Measurements from ENCODE around the gene SORBS2.

The SORBS2 gene

GRCh38 chr4:185625503-185625902, 186.5 kb downstream of the SORBS2 start:
- DNase-seq = no peak

- no peak for DNase-seq
Measured at GRCh38 chr4:185624259-185624589, 187.8 kb downstream of the SORBS2 start.

DNA sequence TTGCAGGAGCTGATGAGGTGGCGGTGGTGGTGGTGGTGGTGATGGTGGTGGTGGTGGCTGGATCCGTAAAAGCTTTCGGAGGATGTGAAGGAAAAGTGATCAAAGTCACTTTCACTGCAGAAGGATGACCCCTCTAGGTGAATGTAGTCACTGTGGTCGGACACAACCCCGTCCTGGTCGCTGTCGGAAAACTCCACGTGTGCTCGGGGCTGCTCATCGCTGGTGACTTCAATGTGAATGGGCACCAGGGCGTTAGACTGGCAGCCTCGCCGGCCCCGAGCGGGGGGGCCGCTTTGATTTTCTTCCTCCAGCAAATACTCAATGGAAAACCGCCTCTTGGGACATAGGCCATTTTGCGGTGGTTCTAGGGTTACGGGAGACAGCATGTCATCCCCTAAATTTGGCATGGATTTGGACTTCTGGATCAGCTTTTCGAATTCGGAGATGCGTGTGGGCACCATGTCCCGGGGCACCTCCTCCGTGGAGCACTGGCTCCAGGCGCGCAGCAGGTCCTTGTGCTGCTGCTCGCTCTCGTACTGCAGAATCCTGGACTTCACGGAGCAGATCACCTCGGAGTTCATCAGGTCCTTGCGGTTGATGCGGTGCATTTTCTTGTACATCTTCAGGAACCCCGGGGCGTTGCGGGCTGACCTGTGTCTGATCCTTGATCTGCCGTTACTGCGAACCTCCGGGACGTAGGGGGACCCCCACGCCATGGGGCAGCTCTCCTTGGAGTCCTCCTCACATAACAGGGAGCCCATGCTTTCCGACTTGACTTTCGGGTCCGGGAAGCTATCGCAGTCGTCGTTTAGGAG, 188.3 kb downstream of the SORBS2 start:
- no peak for DNase-seq

DNA sequence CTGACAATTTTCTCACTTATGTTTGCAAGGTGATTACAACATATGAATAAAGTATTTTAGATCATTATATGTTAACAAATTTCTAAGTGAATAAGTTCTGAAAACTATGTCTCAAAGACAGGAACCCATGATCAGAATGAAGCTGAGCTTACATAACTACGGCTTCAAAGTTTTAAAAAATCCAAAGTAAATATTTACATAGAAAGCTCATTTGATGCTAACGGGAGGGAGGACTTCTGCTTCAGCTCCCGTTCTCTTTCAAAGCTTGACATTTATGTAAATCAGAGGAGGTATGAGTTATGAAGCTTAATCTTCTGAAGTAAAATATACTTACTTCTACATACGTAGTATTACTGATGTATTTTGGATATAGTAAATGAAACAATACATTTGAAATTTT, 203.8 kb downstream of the SORBS2 start:
- no peak for DNase-seq

GRCh38 chr4:185602397-185602796, 209.6 kb downstream of the SORBS2 start:
- no peak for DNase-seq

GRCh38 chr4:185600801-185601434, 211.1 kb downstream of the SORBS2 start:
- DNase-seq = no peak

- no peak for DNase-seq
Measured at GRCh38 chr4:185599553-185600243, 212.3 kb downstream of the SORBS2 start.

- DNase-seq = no peak
Measured at GRCh38 chr4:185598846-185599552, 213.0 kb downstream of the SORBS2 start.

- DNase-seq = peak; percentile 22 to 50 (median 32)
Measured at GRCh38 chr4:185597532-185598188, 214.3 kb downstream of the SORBS2 start.

DNA sequence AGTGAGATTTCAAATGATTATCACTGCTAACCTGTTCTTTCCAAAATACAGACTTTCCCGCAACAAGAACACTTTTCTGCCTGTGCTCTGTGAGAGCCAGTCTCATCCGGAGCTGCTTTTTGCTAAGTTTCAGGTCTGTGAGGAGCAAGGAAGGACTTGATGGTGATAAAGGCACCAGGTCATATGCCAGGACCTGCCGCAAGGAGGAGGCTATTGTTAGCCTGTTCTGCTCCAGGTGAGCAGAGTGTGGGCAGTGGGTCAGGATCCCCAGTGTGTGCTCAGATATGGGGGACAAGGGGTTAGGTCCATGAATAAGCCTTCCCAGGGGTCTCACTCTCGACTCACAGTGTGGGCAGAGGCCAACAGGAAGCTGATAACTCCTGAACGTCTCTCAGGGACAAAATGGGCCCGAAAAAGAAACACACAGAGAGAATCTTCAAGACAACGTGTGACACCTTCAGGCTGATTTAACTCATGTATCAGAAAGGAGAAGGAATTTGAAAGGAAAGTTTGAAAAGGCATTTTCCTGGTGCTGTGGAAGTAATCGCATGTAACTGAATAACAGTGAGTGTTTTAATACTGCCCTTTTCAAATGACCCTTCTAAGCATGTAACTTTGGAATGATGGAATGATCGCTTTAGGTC, 219.0 kb downstream of the SORBS2 start:
- DNase-seq = no peak

DNA sequence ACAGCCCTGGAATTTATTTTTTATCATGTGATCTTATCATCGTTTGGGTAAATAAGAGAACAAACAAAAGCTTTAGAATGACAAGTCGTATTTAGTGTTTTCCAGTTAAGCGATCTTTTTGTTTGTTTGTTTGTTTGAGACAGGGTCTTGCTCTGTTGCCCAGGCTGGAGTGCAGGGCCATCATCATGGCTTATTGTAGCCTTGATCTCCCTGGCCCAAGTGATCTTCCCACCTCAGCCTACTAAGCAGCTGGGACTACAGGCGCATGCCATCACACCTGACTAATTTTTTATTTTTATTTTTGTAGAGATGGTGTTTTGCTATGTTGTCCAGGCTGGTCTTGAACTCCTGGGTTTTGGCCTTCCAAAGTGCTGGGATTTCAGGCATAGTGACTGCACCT, 219.6 kb downstream of the SORBS2 start:
- DNase-seq = no peak

DNA sequence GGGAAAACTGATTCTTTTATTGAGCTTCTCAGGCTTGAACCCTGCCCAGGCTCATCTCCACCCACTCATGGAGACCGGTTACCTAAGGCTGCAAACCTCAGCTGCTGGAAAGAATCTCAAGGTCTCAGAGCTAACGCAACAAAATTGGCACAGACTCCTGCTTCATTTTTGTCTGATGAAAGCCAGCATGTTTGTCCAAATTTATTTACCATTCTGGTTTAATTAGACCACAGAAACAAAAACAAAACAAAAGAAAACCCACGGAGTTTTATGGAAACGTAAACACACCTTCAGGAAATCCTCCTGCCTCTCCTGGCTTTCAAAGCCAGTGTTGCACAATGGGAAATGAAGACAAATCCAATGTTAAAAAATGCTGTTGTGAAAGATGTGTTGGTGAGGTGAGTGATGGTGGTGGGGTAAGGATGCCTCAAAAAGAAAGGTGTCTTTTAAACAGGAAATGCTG, 220.3 kb downstream of the SORBS2 start:
- DNase-seq = no peak

- no peak for DNase-seq
Measured at GRCh38 chr4:185590982-185591381, 221.0 kb downstream of the SORBS2 start.

DNA sequence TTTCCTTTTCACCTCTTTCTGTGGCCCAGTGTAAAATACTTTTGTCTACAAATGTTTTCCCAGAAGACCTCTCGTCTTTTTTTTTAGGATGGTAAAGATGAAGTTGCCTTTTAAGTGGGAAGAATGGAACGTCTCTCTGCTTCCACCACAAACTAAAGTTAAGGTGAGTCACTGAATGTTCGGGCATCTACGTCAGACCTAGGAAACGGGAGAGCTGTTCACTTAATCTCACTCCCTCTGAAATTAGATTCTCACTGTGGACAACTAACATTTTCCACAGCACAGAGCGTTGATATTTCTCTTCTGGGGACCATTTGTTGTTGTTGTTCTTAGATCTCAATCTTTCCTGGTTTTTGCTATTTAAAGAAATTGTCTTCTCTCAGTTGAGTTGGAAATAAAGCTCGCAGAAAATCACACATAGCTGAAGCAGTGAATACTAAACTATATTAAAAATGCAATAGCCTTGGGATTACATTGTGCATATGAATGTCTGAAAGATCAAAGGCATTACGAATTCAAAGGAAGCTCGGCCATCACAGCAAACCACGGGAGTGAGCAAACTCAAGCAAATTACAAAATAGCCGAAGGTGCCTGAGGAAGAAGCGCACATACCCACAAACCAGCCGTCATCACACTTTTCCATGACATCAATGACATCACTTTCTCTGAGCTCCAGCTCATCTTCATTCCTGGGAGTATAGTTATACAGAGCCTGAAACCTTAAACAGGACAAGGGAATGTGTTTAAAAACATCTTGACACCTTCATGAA, 222.7 kb downstream of the SORBS2 start:
- DNase-seq = no peak

DNA sequence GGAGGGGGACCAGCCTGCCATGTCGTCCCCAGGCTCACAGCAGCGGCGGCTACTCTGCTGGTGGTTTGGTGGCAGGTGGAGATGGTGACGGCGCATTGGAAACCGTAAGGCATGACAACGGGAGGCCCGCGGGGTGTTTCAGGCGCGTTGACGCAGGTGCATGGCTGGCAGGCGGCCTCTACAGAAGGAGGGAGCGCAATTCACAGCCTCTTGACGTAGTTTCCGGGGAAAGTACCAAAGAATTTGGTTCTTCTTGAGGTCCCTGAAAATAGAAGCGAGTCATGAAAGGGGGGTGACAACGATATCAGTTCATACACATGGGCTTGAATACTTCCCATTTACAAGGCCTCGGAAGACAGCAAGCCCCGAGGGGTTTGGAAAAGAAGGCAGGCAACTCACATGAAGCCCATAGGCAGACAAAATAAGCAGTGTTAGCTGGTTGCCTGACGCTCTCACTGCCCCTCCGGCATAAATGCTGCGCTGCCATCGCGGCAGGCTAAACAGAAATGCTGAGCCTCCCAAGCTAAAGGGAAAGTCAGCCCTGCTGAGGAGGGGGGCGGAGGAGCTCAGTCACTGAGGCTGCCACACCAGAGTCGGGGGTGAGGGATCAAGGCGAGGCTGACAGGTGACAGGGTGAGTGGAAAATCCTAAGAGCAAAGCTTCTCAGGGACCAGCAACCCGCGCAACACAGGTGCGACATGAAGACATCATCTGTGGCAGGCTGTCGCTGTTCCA, 224.4 kb downstream of the SORBS2 start:
- DNase-seq = peak; percentile 2 to 26 (median 6)

DNA sequence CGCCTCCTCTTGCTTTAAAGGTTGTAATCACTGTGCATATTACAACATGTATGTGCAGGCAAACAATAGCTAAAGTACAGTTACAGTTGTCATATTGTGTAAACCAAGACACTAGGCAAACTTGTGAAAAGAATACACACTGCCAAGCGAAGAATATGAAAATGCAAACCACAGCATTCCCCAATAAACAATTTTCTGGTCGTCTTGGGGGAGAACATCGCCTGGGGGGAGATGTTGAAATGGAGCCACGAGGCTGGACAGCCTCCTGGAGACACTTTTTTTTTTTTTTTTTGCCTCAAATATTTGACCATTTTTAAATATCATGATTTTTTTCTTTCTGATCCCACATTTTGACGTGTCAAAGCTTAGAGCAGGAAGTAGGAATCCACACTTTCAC, 225.0 kb downstream of the SORBS2 start:
- no peak for DNase-seq

DNA sequence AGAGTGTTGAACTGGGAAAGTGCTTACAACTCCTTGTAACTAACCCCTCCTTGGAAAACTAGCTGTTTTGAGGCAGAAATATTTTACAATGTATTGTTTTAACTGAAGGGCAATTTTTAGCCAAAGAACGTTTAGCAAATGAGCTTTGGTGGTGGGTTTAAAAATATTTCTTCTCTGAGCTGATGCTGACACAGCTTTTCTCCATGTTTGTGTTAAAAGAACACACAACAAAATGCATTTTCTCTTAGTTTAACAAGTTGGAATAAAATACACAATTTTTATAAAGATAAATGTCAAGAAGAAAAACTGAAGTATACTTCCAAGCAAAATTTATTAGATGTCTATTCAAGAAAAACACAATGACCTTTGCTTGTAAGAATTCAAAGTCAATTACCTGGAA, 226.8 kb downstream of the SORBS2 start:
- no peak for DNase-seq

DNA sequence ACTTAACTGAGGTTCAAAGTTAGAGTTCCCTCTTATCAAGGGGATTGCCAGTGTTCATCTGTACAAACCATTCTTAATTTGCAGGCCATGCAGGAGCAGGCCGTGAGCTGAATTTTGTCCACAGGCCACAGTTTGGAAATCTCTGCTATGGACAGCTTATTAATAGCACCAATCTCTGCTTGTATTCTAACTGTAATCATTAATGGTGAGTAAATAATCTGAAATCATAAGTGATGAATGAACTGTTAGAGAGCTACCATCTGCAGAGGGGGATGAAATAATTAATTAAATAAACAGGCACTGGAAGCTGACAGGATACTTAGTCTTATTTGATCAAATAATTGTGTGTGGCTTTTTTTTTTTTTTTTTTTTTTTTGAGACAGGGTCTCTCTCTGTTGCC, 228.2 kb downstream of the SORBS2 start:
- no peak for DNase-seq

DNA sequence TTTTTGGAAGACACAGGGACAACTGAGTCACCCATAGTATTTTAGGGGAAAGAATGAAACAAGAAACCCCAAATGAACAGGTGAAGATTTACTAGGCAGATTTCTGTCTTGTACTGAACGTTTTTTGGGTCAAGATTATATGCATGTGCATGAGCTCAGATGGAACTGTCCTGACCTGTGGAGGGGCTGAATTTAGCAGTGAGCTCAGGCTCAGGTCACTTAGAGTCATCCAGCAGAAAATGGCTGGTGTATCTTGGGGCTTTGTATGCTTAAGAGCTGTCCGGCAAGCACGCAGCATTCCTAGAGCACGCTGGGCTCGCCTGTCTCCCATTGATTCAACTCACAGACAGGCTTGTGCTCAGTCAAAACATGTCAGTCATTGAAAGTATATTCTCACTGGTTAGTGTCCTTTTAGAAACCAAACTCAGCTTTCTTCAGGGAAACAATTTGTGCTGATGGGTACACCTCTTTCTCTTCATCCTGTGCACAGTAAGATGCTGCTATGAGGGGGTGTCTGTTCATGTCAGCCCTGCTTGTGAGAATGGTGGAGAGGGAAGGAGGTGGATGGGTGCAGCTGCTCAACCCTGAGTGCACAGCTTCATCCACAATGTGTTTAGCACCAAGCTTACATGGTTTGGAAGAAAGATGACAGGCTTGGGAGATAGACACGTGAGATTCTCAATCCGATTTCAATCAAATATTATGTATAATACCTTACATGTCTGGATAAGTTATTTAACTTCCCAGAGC, 229.2 kb downstream of the SORBS2 start:
- no peak for DNase-seq

DNA sequence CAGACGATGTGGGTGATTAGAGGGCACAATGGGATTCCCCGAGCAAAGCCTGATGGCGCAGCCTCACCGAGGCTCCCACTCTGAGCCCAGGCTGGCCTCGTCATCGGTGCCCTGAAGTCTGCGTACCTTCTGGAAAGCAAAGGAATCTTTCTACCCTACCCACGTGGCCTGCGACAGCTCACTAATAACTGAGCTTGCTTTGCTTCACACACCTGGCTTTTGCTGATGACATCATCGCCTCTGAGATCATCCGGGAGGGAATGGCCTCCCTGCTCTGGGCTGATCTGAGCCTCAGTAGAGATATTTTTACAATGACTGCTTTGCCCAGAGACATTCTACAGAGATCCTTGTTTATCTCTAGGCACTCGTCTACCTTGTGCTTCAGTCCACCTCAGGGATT, 231.3 kb downstream of the SORBS2 start:
- no peak for DNase-seq
